Skin epidermis (tissue), 12 donors: ENCODE measurements around the gene OSGEP.
"Not testable (repeated sequence)": the region's sequence is repeated elsewhere in the genome, so short reads cannot be mapped to it uniquely, and the experiment has no call there.

Experiments
- H3K27ac ChIP-seq, 21 experiments: fragments of 200-600 bp; sonication (generic) in 11 of 21; one replicate each; pipeline ENCODE4 v1.5.0; 2020; ENCODE audit warnings: mild to moderate bottlenecking in 3 of 21, inconsistent platforms in 2 of 21, moderate library complexity in 2 of 21
- H3K4me3 ChIP-seq, 7 experiments: fragments of 200-600 bp; sonication (generic) in 2 of 7; one replicate each; pipeline ENCODE4 v1.5.0; 2020; ENCODE audit warnings: inconsistent platforms in 2 of 7, mild to moderate bottlenecking in 2 of 7, moderate library complexity in 1 of 7

Gene OSGEP

DNA sequence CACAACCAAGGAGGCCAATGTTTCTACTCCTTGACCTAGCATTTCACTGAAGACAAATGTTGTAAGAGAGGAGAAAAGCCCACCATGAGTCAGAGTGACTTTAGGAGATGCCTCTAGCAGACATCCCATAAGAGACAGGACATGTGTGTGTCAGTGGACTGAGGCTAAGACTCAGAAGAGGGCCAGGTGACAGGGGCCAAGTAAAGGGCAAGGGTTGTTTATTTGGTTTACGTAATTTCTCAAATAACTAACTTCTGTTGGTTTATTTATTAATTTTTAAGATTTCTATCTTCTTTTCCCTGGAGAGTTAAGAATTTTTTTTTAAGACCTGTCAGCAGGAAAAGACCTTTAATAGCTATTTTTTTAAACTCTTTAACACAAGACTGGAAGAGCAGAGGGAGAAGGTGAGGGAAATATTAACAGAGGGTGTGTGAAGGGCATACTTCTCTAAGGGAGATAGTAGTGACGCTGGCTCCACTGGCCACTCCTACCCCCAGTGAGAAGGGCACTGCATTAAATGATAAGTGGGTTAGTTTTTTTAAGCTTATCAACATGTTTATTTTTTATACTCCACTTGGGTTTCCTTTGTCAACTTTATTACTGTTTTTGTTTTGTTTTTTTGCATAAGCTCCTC lies 18.0 kb upstream of the OSGEP start:
- no peak overlapping the region for H3K27ac ChIP-seq
- H3K4me3 ChIP-seq, result no peak overlapping the region

DNA sequence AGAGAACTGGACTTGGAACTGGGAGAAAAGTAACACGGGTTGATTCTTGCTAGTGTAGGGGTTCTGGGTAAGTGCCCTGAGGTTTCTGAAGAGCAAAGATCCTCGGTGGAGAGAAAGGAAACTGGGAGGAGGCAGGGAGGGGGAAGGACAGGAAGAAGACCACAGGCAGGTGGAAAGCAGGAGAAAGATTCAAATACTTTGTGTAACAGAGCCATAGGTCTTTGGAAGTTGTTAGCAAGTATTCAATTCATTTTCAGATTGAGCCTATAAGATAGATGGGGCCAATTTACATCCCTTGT lies 15.9 kb upstream of the OSGEP start:
- Histone ChIP-seq H3K4me3 (peak overlapping the region; percentile 69 to 96 (median 80)), H3K27ac (peak overlapping the region in 20 of 21 experiments; percentile 80 to 99 (median 94))

DNA sequence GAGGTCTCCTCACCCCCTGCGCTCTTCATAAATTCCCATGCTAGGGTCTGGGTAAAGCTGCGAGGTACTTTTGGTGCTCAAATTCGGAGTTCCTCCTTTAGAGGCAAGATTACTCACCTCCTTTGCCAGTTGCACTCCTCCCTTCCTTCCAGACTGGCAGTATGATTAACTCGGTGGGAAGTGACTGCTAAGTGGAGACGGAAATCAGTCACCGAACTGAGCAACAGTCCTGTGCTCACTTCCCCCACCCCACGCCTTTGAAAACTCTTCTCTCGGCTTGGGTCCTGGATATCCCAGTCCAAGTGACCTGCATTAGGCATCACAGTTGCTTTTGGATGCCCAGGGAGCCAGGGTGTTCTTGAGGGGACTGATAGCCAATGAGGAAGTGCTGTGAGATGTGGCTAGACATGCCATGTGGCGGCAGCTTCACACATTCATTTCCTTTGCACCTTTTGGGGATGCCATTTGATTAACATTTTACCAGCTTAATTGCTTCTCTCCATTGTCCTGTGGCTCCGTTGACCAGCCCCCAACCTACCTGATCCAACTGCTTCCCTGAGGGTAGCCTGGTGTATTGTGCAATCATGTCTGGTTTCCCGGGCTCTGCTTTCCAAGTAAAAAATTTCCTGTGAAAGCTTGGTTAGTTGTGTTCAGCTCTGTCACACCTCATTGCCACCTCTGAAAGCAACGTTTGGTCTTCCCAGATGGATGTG lies 15.4 kb upstream of the OSGEP start:
- Histone ChIP-seq H3K27ac (peak overlapping the region; percentile 80 to 99 (median 94)), H3K4me3 (peak overlapping the region; percentile 69 to 96 (median 80))

DNA sequence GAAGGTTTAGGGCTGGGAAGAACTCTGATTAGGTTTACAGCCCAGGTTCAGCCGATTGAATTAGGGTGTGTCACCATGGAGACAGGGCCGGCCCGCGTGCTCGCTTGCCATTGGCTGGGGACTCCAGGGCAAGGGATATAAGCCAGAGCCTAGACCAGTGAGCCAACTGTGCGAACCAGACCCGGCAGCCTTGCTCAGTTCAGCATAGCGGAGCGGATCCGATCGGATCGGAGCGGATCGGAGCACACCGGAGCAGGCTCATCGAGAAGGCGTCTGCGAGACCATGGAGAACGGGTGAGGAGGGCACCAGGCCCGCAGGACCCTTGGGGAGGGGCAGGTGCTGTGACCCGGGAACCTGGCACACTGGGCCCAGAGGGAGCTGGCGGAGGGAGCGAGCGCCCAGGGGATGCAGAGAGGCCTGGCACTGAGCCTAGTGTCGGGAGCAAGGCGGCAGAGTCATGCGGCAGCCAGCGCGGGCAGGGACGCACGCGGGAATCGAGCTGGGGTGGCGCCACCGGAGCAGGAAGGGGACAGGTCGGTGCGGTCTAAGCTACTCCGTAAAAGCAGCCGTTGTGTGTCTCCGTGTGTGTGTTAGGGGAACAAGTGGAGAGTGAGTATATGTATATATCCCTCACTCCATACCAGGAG lies 14.8 kb upstream of the OSGEP start, which contains the start of gene PNP:
Gene PNP (plus strand): TSS at position 165 of the 648 bp plus-strand sequence. CDS start 119 bp downstream, at position 284.
- H3K27ac ChIP-seq, result peak within 1 kb of the TSS; percentile 80 to 99 (median 94)

DNA sequence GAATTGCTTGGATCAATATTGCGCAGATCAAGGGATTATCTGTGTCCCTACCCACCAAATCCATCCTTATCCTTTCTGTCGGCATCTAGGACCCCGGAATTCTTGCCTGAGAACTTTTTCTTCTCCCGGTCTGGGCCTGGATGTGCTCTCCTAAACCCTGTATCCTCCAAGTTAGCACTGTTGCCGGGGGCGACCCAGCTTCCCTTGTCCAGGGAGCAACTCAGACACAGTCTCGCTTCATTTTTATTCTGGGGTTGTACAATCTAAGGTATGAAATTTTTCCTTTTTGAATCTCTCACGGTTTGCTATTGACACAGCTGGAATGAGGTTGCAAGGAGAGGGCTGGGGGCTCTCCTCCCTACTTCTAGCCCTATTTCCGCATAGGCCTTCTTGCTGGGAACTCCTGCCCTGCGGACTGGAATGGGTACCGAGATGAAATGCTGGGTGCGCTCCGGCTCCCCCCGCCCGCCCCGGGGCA lies 14.2 kb upstream of the OSGEP start:
- peak overlapping the region in 20 of 21 experiments; percentile 80 to 99 (median 94) for H3K27ac ChIP-seq

More for the DNA sequence above, 14.8 kb upstream of the OSGEP start, which contains the start of gene PNP:
- peak within 1 kb of the TSS; percentile 69 to 96 (median 80) for H3K4me3 ChIP-seq

DNA sequence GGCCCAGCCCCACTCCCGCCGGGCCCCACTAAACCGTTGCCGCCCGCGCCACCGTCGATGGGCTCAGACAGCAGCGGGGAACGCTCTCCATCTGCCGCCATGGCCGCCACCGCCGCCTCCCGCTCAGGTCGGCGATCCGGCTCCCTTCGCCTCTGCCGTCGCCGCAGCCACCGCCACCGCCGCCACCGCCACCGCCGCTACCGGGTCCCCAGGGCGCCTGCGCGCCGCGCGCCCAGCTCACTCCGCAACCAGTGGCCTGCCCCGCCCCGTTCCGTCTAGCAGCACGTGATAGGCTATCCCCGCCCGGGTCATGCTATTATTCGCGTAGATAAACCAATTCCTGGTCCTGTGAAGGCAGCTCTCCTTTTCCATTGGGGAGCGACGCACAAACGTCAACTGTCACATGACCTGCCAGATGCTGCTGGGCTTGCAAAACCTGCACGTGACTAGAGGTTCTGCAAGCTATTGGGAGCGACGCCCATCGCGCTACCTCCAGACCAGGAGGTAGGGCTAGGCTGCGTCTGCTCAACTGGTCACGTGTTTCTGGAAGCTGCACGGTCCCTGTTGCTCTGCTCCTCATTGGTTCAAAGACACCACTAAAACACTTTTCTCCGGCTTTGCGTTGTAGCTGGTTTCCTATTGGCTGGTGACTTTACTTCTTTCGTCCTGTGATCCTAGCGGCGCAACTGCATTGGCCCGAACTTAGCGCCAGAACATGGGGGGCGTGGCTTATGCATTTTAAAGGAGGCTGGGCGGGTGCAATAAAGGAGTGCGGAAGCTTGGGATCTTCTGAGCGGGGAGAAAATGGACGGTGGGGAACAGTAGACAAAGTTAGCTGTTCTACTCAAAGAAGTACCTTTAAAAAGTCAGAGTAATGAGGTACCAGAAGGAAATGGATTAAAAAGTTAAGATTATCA lies 6.9 kb upstream of the OSGEP start, which contains the start of gene PIP4P1:
Gene PIP4P1 (minus strand): TSS at position 210 of the 917 bp plus-strand sequence. CDS start 109 bp downstream, at position 101.
- Histone ChIP-seq H3K27ac (peak within 1 kb of the TSS; percentile 71 to 98 (median 96)), H3K4me3 (peak within 1 kb of the TSS; percentile 80 to 95 (median 88))

More for the DNA sequence above, 14.2 kb upstream of the OSGEP start:
- H3K4me3 ChIP-seq, result peak overlapping the region; percentile 69 to 96 (median 80)

DNA sequence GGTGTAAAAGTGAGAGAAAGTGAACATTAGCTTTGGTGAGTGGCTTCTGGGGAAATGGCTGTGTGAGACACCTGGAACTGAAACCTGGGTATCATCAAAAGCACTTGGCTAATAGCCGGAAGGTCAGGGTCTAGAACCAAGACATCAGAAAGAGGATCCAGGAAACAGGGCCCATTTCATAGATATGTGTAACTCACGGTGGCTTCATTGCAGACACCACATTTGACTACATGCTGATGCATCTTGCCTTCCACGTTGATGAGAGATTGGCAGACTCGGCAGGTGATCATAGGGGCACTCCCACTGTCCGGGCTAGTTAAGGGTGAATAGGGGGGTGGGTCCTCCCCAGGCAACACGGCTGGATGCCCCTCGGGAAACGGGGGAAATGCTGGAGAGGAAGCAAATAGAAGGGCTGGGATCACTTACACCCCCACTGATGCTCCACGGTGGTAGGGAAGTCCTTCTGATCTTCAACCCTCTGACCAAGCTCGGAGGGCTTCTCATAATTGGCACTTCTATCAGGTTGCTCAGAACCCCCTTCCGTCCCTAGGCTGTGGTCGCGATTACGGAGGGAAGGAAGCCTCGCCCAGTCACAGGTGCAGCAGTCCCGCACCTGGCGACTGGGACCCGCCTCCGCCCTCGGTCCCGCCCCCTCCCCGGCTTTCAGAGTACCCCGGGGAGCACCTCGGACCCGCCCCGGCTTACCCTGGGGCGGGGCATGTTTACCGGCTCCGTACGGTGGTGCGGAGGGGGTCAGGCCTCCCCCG lies 6.0 kb upstream of the OSGEP start:
- Histone ChIP-seq H3K27ac (peak overlapping the region; percentile 71 to 98 (median 96)), H3K4me3 (peak overlapping the region; percentile 80 to 95 (median 88))

DNA sequence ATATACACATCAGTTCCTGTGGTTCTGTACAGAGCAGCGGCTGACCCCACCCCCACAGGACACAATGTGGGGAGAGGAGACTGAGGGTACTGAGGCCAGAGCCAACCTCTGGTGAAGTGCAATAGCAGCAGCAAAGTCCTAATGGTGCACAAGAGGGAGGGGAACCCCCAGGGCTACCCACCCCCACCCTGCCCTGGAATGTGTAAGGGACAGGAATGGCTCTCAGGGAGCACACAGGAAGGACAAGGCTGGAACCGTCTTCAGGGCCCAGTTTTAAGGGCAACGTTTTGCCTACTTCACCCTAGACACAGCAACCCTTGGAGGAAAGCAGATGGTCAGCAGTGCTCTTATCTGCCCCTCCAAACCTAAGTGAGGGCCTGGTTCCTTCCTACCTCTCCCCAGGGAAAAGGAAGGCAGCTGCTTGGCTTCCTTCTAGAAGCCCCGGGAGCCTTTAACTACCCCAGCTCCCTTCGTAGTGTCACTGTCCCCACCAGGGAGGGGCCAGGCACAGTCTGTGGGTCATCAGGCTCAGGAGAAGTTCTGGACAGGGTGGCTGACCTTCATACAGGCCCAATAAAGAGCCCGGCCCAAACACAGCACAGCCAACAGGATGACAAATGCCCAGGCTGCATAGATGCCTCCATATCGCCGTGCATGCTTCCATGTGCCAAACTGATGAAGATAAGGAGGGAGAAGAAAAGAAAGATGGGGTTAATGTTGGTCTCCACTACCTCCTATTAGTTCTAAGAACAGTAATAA lies 3.6 kb upstream of the OSGEP start:
- Histone ChIP-seq H3K27ac (peak overlapping the region in 5 of 21 experiments; percentile 3 to 50 (median 20)), H3K4me3 (no peak overlapping the region)

DNA sequence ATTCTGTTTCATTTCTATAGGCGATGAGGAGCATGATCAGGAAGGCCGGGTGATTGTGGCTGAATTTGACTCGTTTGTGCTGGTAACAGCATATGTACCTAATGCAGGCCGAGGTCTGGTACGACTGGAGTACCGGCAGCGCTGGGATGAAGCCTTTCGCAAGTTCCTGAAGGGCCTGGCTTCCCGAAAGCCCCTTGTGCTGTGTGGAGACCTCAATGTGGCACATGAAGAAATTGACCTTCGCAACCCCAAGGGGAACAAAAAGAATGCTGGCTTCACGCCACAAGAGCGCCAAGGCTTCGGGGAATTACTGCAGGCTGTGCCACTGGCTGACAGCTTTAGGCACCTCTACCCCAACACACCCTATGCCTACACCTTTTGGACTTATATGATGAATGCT lies 2.4 kb upstream of the OSGEP start:
- Histone ChIP-seq H3K4me3 (no peak overlapping the region), H3K27ac (peak overlapping the region in 3 of 21 experiments; percentile 4 to 21 (median 7))

DNA sequence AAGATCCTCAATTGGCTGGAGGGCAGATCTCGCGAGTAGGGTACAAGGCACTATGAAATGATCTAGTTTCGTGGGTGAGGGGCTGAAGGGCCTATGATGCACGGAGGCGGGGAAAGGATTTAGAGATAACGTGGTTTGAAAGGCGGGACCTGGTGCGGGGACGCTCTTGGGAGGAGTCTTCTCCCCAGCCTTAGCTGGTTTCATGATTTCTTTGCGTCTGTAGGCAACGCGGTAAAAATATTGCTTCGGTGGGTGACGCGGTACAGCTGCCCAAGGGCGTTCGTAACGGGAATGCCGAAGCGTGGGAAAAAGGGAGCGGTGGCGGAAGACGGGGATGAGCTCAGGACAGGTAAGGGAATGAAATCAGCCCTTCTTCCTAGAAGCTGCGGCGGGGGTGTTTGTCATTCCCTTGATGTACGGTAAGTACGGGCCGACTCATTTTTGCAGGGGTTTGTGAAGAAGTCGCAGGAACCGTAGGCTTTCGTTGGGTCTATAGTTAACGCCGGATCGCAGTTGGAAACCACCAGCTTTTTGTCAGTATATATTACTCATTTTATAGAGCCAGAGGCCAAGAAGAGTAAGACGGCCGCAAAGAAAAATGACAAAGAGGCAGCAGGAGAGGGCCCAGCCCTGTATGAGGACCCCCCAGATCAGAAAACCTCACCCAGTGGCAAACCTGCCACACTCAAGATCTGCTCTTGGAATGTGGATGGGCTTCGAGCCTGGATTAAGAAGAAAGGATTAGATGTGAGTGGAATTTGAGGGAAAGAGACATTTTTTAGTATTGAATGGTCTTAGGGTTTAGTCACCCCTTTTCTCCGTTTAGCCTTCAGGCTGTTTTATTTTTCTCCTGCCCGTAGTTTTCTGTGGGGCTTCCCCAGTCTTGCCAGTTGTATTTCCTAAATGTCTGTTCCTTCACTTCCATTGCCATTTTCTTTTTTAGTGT lies 1.0 kb upstream of the OSGEP start:
- peak overlapping the region; percentile 57 to 98 (median 91) for H3K27ac ChIP-seq
- H3K4me3 ChIP-seq, result peak overlapping the region; percentile 56 to 80 (median 58)

DNA sequence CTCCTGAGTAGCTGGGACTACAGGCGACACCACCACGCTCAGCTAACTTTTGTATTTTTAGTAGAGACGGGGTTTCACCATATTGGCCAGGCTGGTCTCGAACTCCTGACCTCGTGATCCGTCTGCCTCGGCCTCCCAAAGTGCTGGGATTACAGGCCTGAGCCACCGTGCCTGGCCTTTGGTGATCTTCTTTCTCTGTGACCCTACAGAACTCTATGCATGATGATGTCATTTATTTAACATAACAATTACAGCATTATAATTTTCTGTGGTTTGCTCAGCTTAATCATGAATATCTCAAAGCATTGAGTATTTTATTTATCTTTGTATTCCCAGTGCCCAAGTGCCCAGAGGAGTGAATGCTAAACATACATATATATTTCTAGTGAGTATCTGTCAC lies 1.8 kb downstream of the OSGEP start:
- not testable (repeated sequence) for H3K27ac ChIP-seq, H3K4me3 ChIP-seq

DNA sequence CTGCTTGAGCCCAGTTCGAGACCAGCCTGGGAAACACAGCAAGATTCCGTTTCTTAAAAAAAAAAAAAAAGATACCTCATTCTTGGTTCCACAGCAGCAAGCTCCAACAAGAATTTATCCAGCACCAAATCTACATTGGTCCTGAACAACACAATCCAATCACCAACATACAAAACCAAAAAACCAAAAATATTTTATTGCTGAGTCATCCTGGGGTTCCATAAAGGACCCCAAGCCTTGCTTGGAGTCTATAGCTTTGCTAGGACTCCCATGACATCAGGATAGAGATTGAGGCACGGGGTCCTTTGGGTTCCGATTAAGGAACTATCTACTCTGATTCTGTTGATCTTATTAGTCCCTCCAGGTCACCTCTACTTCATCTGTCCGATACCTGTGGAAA lies 7.7 kb downstream of the OSGEP start:
- no peak overlapping the region for H3K27ac ChIP-seq
- no peak overlapping the region for H3K4me3 ChIP-seq

DNA sequence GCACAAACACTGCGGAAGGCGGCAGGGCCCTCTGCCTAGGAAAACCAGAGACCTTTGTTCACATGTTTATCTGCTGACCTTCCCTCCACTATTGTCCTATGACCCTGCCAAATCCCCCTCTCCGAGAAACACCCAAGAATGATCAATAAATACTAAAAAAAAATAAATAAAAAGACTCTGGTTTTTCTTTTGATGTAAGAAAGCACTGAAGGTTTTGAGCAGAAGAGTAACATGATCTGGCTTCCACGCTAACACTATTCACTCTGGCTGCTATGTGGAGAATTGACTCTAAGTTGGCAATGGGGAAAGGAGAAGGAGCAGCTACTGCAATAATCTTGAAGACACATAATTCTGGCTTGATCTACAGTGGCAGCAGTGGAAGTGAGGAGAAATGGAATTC lies 11.0 kb downstream of the OSGEP start:
- not testable (repeated sequence) for H3K4me3 ChIP-seq, H3K27ac ChIP-seq

DNA sequence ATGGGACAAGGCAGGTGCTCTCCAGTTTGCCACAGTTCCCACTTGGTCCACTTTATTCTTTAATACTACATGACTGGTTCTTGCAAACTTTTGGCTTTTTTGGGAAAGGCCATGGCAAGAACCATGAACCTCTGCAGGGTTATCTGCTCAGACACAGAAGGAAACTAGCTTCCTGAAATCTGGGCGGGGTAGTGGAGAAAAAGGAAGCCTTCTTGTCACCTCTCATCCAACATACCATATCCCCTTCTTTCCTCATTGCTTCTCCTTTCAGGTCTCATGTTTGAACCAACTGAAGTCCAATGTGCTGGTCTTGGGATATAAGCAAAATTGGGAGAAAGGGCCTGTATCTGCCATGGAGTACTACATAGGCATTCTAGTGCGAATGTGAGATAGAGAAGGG lies 13.2 kb downstream of the OSGEP start:
- Histone ChIP-seq H3K4me3 (no peak overlapping the region), H3K27ac (no peak overlapping the region)

DNA sequence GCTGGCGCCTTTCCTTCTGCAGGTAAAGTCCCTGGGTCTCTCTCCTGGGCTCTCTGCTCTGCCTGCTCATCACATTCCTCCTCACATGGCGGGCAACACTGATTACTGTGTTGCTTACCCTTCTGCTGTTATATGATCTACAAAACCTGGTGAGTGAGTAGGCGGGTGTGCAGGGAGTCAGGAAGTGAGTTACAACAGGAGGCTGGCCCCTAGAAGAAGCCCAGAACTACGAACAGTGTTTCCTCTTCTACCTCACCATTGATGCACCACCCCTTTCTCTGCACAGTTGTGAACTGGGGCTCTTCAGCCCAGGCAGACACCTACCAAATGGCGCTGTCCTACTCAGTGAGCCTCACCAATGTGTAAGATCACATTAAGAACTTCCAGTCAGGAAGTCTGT lies 13.7 kb downstream of the OSGEP start:
- Histone ChIP-seq H3K4me3 (no peak overlapping the region), H3K27ac (no peak overlapping the region)

DNA sequence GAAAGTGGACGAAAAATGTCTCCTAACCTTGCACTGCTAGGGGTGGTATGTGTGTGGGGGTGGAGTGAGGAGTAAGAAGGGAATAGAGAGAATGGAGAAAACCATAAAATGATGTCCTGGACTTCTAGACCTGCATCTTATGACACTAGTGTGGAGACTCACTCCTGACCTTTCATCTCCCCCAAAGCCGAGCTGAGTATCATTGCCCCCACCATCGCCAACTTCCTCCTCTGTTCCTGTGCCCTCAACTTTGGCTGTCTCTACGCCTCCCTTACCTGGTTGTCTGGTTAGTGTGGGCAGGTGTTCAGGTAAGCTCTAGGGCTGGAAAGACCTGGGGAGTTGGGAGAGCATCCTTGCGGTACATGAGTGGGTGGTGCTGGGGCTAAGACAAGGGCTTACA lies 14.1 kb downstream of the OSGEP start:
- no peak overlapping the region for H3K27ac ChIP-seq
- H3K4me3 ChIP-seq, result no peak overlapping the region

DNA sequence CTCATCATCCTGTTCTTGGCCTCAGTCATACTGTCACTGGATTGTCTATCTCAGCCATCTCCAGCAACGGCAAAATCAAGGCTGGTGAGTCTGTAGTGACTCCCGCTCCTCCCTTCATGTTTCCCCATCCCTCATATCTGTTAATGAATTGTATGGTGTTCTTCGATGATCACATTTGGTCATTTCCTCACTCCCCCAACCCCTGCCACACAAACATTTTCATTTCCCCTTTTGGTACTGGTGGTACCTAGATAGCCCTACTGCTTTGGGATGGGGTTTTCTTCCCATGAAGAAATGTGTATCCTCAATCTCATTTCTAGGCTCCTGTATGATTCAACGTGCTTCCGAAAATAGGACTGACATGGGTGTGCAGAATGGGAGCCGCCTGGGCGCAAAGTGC lies 15.9 kb downstream of the OSGEP start:
- Histone ChIP-seq H3K27ac (no peak overlapping the region), H3K4me3 (no peak overlapping the region)
